ENCODE results near the gene CDCA5.

The CDCA5 gene

GRCh38 chr11:65083834-65084597, at the start of gene CDCA5, which contains the start of gene ZFPL1:
Gene CDCA5 (minus strand): TSS chr11:65084040. CDS start chr11:65083978, 62 bp downstream.
Gene ZFPL1 (plus strand): TSS chr11:65084222. CDS start chr11:65084699, 477 bp downstream.
- FAIRE-seq = no peak
- DNase-seq (ENCODE audit: insufficient read length, low spot score) = peak; percentile 96
- TF ChIP-seq POLR2A (IDR thresholded peaks at IDR 0.05; ENCODE audit: low read depth, low read length) = peak; percentile 67

GRCh38 chr11:65132988-65133700, 49.3 kb upstream of the CDCA5 start:
- no peak for TF ChIP-seq POLR2A (IDR thresholded peaks at IDR 0.05; ENCODE audit: low read depth, low read length)
- DNase-seq (ENCODE audit: insufficient read length, low spot score) (no peak), FAIRE-seq (no peak)

- FAIRE-seq (no peak), DNase-seq (ENCODE audit: insufficient read length, low spot score) (no peak)
- TF ChIP-seq POLR2A (IDR thresholded peaks at IDR 0.05; ENCODE audit: low read depth, low read length) = no peak
Measured at GRCh38 chr11:65132238-65132987, 48.6 kb upstream of the CDCA5 start.

- no peak for FAIRE-seq
- no peak for DNase-seq (ENCODE audit: insufficient read length, low spot score)
- TF ChIP-seq POLR2A (IDR thresholded peaks at IDR 0.05; ENCODE audit: low read depth, low read length) = no peak
Measured at GRCh38 chr11:65131895-65132237, 48.0 kb upstream of the CDCA5 start.

GRCh38 chr11:65131417-65131776, 47.6 kb upstream of the CDCA5 start:
- no peak for TF ChIP-seq POLR2A (IDR thresholded peaks at IDR 0.05; ENCODE audit: low read depth, low read length)
- FAIRE-seq (no peak), DNase-seq (ENCODE audit: insufficient read length, low spot score) (no peak)

GRCh38 chr11:65130631-65131416, 47.0 kb upstream of the CDCA5 start:
- no peak for TF ChIP-seq POLR2A (IDR thresholded peaks at IDR 0.05; ENCODE audit: low read depth, low read length)
- DNase-seq (ENCODE audit: insufficient read length, low spot score) = no peak
- FAIRE-seq = no peak

- no peak for TF ChIP-seq POLR2A (IDR thresholded peaks at IDR 0.05; ENCODE audit: low read depth, low read length)
- no peak for DNase-seq (ENCODE audit: insufficient read length, low spot score)
- no peak for FAIRE-seq
Measured at GRCh38 chr11:65129649-65130441, 46.0 kb upstream of the CDCA5 start.

- no peak for TF ChIP-seq POLR2A (IDR thresholded peaks at IDR 0.05; ENCODE audit: low read depth, low read length)
- FAIRE-seq = no peak
- no peak for DNase-seq (ENCODE audit: insufficient read length, low spot score)
Measured at GRCh38 chr11:65128182-65129145, 44.6 kb upstream of the CDCA5 start.

- DNase-seq (ENCODE audit: insufficient read length, low spot score) (no peak), FAIRE-seq (no peak)
- TF ChIP-seq POLR2A (IDR thresholded peaks at IDR 0.05; ENCODE audit: low read depth, low read length) = no peak
Measured at GRCh38 chr11:65127473-65128181, 43.8 kb upstream of the CDCA5 start.

- no peak for DNase-seq (ENCODE audit: insufficient read length, low spot score)
- TF ChIP-seq POLR2A (IDR thresholded peaks at IDR 0.05; ENCODE audit: low read depth, low read length) = no peak
- no peak for FAIRE-seq
Measured at GRCh38 chr11:65126624-65127274, 42.9 kb upstream of the CDCA5 start.
